ENCODE data around the gene GTF2A1.

GRCh38 chr14:81138429-81138828 lies 82.3 kb downstream of the GTF2A1 start:
- TF ChIP-seq, protein P1, sequence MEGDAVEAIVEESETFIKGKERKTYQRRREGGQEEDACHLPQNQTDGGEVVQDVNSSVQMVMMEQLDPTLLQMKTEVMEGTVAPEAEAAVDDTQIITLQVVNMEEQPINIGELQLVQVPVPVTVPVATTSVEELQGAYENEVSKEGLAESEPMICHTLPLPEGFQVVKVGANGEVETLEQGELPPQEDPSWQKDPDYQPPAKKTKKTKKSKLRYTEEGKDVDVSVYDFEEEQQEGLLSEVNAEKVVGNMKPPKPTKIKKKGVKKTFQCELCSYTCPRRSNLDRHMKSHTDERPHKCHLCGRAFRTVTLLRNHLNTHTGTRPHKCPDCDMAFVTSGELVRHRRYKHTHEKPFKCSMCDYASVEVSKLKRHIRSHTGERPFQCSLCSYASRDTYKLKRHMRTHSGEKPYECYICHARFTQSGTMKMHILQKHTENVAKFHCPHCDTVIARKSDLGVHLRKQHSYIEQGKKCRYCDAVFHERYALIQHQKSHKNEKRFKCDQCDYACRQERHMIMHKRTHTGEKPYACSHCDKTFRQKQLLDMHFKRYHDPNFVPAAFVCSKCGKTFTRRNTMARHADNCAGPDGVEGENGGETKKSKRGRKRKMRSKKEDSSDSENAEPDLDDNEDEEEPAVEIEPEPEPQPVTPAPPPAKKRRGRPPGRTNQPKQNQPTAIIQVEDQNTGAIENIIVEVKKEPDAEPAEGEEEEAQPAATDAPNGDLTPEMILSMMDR (conservative IDR thresholded peaks at IDR 0.05; ENCODE audit: low read length) = no peak
- no peak for TF ChIP-seq EZH2phosphoT487 (IDR thresholded peaks at IDR 0.05; ENCODE audit: borderline replicate concordance, low read depth, low read length)
